GM19324 (cell line): ENCODE measurements around the gene KRTAP19-8.

Experiments
- ATAC-seq: cut with Tn5 transposase; IDR thresholded peaks from one replicate; pipeline ENCODE4 v1.9.1; 2021; ENCODE audit warnings: mild to moderate bottlenecking, moderate library complexity; ENCODE audit not compliant: unreplicated experiment, low FRiP score

The KRTAP19-8 gene, protein sequence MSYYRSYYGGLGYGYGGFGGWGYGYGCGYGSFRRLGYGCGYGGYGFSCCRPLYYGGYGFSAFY

DNA sequence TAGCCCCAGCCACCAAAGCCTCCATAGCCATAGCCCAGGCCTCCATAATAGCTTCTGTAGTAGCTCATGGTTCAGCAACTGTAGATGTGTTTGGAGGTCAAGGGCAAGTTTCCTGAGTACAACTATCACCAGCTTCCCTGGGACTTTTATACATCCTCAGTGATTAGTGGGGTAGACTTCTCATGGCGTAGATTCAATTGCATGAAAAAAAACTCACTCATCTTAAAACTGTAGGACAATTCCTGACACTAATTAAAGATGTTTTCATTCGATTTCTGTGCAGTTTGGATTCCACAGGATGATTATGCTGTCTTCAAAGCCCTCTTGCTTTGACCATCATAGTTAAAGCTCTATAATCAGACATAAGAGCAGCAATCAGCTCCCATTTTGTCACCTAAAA, at the start of gene KRTAP19-8:
KRTAP19-8 (minus strand) TSS at position 101 of the 400 bp plus-strand sequence; CDS start at position 68, 33 bp downstream.
- no peak for ATAC-seq

DNA sequence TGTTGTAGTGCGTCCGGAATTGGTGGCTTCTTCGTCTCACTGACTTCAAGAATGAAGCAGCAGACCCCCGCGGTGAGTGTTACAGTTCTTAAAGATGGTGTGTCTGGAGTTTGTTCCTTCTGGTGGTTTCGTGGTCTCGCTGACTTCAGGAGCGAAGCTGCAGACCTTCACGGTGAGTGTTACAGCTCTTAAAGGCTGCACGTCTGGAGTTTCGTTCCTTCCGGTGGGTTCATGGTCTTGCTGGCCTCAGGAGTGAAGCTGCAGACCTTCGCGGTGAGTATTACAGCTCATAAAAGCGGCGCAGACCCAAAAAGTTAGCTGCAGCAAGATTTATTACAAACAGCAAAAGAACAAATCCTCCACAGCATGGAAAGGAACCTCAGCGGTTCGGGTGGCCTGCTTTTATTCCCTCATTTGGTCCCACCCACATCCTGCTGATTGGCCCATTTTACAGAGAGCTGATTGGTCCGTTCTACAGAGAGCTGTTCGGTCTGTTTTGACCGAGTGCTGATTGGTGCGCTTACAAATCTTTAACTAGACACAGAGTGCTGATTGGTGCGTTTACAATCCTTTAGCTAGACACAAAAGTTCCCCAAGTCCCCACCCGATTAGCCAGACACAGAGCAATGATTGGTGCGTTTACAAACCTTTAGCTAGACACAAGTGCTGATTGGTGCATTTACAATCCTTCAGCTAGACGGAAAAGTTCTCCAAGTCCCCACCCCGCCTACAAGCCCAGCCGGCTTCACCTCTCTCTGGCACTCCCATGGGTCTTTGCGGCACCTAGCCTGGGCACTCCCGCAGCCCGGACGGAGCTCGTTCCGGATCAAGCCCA, 49.6 kb upstream of the KRTAP19-8 start:
- ATAC-seq = no peak

DNA sequence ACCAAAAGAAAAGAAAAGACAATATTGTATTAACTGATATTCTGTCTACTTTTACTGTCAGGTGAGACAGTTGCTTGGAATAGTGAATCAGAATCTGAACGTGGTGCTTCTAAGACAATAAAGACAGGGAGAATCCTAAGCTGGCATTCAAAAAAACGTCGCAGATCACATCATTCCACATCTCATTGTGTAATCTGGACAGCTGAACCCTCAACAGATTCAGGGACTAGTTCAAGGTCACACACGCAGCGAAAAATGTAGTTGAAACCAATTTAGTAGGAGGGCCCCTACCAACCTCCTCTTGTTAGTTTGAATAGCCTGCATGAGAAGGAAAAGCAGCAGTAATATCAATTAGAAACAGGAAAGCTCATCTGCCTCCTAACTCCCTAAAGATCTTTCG, 46.4 kb upstream of the KRTAP19-8 start:
- no peak for ATAC-seq

DNA sequence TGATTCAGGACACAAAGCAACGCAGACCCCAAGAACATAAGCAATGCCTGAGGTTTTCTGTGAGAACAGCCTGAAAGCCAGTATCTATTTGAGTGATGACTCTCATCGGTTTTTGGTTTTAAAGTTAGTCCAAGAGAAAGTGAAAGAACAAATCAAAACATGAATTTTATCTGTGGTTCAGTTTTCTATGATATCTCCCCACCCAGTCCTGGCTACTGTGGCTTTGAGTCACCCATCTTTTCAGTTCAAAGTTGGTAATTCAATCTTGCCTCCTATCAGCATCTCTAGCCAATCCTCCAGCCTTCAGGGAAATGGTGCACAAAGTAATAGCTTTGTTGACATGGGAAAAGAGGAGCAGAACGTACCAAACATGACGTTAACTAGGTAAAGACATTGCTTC, 40.5 kb upstream of the KRTAP19-8 start:
- ATAC-seq = no peak

DNA sequence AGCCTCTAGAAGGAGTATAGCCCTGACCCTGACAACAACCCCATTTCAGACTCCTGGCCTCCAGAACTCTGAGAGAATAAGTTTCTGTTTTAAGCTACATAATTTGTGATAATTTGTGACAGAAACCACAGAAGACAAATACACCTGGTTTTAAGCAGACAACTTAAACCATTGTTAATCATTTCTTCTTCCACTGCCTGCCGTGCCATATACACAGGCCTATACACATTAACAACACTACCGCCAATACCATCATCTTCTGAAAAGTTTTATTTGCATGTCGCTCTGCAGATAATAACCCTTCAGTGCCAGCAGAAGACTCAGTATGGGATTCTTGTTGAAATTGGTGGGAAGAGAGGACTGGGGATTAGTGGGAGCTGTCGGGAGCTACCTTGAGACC, 39.9 kb upstream of the KRTAP19-8 start:
- no peak for ATAC-seq

DNA sequence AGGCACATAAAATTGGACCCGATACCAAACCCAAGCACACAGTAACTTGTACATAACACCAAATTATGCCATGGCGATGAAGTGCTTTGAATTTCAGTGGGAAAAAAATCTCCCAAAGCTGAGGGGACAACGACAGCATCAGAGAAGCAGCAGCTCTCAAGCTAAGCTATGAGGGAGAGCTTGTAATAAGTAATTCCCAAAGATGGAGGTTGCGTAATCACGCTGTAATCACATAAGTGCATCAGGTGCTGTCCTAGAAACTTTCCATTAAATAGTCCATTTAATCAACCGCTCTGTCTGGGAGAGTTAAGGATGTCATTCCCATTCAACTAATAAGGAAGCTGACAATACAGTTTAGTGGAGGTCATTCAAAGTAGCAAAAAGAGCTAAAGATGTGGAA, 37.6 kb upstream of the KRTAP19-8 start:
- no peak for ATAC-seq

DNA sequence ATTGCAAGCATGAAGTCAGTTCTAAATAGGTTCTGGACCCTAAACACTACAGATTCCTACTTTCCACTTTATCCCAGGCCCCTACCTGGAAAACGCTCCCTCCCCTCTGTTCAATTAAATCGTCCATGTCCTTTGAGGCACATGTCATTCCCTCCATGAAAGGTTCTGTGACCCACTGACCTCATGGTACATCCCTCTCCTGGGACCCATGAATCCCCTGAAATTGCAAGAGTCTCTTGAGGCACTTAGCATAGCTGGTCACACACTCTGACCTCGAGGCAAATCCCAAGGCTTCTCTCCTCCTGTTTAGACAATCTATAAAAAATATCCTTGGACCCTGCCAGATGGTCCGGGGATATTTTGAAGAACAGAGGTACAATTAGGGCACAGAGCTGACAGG, 34.3 kb upstream of the KRTAP19-8 start:
- no peak for ATAC-seq

DNA sequence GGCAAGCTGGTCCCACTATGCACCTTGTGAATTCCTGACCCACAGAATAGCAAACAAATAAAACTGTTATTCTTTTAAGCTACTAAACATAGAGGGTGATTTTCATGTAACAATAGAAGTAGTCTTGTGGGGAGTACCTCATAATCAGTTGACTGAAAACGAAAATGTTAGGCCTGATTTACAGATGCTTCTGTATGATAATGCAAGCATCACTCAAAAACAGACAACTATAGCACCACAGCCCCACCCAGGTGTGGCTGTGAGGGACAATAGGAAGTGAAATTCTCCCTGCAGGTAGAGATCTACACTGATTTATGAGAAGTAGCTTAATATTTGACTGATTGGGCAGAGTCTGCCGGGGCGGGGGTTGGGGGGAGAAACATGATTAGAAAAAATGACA, 26.5 kb upstream of the KRTAP19-8 start:
- no peak for ATAC-seq

DNA sequence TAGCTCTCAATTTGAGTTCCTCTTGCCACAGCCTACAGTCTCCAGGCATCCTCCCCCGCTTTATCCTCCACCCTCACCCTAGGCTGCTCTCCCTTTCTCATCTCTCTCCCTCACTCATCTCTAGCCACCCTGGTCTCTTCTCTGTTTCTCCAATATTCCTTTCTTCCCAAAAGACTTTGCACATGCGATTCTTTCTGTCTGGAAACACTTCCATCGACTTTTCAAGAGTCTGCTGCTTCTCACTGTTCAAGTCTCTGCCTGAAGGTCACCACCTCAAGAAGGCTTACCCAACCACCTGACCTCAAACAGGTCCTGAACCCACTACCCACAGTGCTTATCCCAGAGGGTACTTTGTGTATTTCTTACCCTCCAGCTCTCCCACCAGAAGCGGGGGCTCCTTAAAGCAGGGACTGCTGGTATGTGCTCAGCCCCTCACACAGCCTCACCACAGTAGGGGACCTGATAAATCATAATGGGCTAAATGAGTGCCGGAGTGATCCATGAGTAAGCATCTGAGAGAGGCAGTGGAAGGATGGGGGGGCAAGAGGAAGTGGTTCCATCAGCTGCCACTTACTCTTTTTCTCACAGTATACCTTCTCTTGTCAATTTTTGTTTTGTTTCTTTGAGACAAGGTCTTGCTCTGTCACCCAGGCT, 14.3 kb upstream of the KRTAP19-8 start:
- no peak for ATAC-seq

DNA sequence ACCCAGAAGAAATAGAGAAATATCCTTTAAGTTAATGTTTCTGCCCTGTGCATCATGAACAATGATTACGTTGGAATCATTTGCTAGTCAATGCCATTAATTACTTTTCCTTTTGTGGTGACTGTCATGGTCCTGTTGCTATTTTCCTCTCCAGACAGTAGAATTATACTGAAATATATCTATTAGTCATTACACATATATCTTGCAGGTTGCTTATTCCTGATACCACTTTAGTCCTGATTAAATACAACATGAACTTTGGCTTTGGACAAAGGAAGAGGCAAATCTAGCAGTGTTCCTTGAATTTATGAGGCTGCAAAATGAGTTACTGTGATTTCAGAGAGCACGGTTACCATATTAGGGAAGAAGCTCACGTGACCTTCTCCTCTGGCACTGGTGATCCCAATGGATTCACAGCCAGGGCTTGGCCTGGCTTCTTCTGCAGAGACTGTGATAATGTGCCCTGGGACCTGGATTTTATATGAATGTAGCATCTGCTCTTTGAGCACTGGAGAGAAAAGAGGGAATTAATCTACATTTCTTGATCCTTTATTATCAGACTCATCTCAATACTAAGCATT, 12.4 kb upstream of the KRTAP19-8 start:
- no peak for ATAC-seq

DNA sequence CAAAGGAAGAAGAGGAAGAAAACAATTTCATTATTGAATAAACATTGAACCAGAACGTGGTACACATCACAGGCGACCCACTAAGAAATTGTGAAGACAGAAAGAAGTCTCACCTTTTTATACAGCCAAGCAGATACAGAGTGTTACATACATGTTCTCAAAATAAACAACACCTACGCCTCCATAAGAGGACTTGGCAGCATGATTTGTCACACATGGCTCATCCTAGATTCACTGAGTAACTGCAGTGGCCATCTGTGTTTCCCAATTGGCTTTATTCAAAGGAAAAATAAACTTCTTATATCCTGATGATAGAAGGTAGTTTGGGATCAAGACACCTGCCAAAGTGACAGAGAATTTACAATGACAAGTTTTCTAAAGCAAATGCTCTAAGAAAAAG, 7.6 kb upstream of the KRTAP19-8 start:
- no peak for ATAC-seq

DNA sequence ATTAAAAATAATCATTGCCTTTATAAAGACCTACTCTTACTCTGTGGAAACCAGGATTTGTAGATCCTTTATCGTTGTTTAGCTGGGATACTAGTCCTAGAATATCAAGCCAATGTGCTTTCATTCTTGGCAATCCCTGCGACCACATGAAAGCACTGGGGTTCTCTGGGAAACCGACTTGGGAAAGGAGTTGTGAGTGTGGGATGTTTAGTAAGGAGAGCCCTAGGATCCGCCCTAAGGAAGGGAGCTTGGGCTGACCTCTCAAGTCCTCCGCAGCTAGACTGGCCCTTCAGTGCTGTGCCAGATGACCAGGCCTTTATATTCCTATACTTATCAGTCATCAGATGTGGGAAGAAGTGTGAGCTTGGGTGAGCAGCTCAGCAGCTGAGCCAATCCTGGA, 5.2 kb upstream of the KRTAP19-8 start:
- ATAC-seq = no peak

DNA sequence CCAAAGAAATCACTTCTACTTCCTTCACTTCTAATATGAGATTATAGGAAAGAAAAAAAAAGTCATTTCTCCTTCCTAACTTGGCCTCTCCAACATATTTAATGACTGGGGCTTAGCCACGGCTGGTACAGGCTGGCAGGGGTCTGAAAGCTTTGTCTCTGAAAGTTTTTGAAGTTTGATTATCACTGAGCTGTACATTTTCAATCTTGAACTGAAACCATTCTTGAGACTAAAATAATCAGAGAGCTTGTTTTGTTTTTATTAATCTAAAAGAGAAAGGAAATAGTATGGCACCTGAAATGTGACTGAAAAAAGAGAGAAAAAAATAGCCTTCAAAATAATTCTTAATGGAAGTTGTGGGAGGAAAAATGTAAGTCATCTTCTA, 3.8 kb upstream of the KRTAP19-8 start:
- ATAC-seq = no peak

DNA sequence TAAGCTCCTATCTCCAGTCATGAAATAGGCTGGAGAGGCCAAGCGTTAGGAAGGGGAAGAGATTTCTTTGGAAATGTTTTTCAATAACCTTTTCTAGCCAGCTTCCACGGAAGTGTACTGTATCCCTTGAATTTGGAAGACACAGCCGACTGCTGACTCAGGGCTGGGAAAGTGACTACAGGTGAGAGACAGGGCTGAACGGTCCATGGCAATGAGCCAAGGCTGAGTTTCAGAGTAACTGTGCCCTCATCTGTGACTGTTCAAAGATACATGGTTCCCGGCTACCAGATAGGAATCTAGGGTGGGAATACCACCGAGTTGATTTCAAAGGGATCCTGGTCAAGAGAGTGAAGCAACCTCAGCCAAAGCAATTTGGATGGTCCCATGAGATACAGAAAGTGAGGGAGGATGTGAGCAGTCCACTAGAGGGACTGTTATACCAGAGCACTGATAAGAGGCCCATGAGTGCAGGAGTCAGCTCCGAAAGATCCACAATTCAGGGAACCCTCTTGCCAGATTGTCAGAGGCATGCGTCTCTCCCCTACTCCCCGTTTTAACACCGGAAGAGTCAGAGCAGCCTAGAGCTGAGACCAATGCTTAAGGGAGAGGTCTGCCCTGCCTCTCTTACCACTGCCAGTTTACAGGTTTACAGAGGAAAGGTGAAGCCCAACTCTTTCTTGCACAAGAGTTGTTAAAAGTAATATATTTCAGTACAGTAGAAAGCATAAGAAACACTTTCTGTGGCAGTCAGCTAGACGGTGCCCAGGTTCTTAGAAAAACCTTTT, 3.2 kb upstream of the KRTAP19-8 start:
- no peak for ATAC-seq

DNA sequence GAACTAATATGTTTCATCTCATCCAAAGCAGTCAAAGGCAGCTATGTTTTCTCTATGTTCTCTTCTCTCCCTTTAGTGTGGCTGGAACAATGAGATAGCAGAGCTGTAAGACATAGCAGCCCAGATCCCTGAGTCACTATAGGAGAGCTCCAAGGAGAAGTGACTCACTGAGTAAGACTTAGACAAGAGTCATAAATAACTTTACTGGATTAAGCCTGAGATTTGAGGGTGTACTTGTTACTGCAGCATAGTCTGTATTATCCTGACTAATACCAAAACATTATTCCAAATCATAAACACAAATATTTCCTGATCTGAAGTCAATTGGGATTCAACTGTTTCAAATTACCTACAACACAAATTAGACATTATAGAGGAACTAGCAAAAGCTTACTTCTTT, 3.9 kb downstream of the KRTAP19-8 start:
- ATAC-seq = no peak

DNA sequence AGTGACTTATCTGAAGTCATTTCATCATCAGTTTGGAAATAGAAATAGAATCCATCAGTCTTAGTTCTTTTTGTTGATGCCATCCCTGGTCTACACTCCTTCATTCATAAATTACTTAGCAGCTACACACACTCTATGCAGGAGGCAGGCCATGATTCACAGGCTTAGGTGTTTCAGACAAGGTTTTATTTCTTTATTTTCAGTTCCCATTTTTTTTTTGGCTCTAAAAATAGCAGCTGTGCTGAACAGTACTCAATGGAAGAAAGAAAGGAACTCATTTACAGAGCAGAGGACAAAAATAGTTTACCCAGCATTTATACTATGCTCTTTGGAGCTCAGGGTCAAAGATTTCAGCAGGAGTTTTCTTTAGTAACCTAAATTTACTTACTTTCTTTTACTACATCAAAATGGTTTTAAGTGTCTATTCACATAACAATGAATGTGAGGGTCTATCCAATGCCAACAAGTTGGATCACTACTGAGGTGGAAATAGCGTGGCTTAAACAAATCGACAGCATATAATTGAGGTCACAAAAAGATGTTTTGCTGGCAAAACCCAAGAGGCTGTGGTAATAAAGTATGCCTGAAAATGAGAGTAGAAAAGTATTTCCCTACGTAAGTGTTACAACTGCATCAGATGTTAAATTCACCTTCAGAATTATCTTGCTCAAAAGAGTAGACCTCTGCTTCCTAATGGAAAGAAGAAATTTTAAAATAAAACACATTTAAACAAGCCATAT, 7.7 kb downstream of the KRTAP19-8 start:
- no peak for ATAC-seq

DNA sequence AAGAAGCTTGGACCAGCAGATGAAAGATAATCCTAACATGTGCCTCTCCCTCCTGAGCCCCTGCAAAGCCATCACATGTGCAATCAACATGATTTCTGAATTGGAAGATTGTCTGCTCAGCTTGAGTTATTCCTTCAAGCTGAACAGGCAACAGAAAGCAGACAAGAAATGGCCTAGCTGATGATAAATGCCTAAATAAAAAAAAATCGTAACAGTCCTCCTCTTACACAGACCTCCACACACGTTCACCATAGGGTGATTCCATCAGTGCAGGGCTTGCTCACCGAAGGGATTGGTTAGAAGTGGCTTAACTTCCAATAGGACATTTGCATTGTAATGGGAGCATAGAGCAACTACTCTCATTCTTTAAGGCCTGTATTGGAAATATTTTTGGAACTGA, 14.6 kb downstream of the KRTAP19-8 start:
- ATAC-seq = no peak

DNA sequence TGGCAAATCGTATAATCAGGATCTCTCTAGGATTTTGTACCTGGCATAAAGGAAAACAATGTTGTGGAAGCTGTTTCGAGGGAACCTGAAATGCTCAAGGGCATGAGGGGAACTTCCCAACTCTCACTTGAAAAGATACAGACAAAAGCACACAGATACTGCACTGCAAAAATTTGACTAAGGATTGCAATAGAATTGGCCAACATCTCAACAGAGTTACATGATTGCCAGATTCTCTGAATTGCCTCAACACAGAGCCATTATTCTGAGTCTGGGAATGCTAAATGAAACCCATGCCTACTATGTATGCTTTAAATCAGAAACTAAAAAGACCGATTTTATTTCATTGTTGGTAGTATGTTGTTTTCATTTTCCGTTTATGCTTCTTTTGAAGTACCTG, 16.0 kb downstream of the KRTAP19-8 start:
- no peak for ATAC-seq

DNA sequence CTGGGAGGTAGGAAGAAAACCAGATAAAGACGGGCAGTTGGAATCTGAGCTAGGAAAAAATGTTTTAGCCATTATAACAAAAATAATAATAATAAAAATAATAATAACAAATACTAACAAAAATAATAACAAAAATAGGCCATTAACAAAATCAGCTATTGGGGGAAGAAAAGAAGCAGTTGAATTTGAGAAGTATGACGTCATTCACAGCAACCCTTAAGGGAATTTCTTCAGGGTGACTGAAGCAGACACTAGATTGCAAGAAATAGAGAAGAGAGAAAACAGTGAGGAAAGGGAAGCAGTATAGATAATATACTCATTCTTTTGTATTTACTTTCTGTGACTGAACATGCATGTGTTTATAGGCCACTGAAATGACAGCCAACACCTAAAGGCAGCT, 20.0 kb downstream of the KRTAP19-8 start:
- ATAC-seq = no peak

DNA sequence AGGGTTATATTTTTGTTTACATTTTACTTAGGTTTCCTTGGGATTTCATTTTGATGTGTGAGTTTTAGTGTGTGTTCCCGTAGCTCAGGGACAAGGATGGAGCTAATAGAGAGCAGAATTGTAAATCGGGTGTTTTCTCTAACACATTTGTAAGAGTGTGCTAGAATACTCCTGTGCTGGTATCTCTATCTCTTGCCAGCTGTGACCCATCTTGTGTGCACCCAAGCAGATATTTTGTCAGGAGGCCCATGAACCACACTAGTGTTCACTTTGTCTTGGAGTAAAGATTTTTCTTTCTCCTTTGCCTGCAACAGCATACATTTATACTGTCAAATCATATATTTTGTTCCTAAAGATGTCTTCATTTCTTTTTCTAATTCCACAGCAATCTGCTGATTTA, 23.4 kb downstream of the KRTAP19-8 start:
- no peak for ATAC-seq
